Activated T-helper 2 cell treated with anti-CD3 and anti-CD28 coated beads, Interferon-gamma antibody, Interleukin-2, Interleukin-4, amounts not matched to agents 10 μg/mL and 5 μg/mL and 100 μg/mL, durations not matched to agents 14 hours and 24 hours and 36 hours (primary cell): ENCODE measurements around the gene WFS1. TPM values are rescaled to one million over a fixed set of nuclear protein-coding genes. Genes with fewer than 3 reads are reported as not detected.

Experiments
- DNase-seq: peaks from one replicate; pipeline ENCODE4 v3.0.0; 2021; ENCODE audit warnings: low spot score
- H3K27ac Mint-ChIP-seq: one replicate; pipeline ENCODE4 v1.8.0; 2021; ENCODE audit warnings: mixed read lengths
- H3K27me3 Mint-ChIP-seq: one replicate; pipeline ENCODE4 v1.8.0; 2021; ENCODE audit warnings: low read depth, mixed read lengths
- H3K36me3 Mint-ChIP-seq: one replicate; pipeline ENCODE4 v1.8.0; 2021; ENCODE audit warnings: low read depth, mixed read lengths
- H3K4me1 Mint-ChIP-seq: one replicate; pipeline ENCODE4 v1.8.0; 2021; ENCODE audit warnings: low read depth, mixed read lengths
- H3K4me3 Mint-ChIP-seq: one replicate; pipeline ENCODE4 v1.8.0; 2021; ENCODE audit warnings: low read depth, mild to moderate bottlenecking, moderate library complexity, mixed read lengths
- H3K9me3 Mint-ChIP-seq: one replicate; pipeline ENCODE4 v1.8.0; 2021; ENCODE audit warnings: mixed read lengths
- intact Hi-C: fragments of 100-400 bp; cut with micrococcal nuclease; formaldehyde crosslinking; loops from one replicate; pipeline ENCODE4 v1.15.1; 2023
- total RNA-seq: library from RNA; stranded (reverse); gene quantifications from 2 replicates; pipeline ENCODE4 v1.2.3, GENCODE V29; 2022

Gene WFS1
- total RNA-seq, 1 donor from 2014 or later, result 4.4 TPM

DNA sequence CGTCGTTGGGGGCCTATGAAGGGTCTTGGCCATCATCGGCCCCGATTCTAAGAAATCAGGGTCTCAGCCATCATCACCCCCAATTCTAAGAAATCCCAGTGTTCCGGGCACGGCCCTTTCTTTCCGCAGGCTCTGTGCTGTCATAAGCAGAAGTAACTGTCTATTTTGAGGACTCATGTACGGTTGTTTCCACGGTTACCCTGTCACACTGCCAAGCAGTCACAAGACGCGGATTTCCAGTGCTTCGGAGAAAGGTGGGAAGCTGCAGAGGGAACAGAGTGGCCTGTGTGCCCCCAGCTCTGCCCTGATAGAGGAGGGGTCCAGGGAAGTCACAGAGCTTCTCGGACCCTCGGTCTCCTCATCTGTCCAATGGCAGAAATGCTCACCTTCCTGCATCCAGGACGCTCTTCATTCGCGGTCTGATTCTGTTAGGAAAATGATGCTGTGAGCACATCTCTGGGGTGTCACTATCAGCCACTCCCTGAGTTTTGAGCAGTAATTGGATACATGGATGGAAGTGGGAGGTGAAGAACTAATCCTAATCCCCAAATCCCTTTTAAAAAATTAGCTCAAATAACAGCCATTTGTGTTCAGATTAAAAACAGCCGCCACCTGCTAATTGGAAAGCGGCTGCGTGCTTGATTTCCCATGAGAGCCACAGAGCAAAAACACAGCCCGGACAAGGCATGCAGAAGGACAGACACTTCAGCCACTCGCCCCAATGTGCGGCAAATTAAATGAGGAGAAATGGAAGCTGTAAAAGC is 73.1 kb downstream of the WFS1 start:
- no peak overlapping the region for H3K27ac Mint-ChIP-seq
- no peaks in the 10 kb centered on the region for H3K9me3 Mint-ChIP-seq
- H3K4me3 Mint-ChIP-seq, result no peak overlapping the region
- intact Hi-C loops, result no loop called here
- no peaks in the 10 kb centered on the region for H3K36me3 Mint-ChIP-seq
- H3K4me1 Mint-ChIP-seq, result peaks cover 11% of the 10 kb centered on the region
- no peak for DNase-seq
- H3K27me3 Mint-ChIP-seq, result peaks cover 22% of the 10 kb centered on the region

DNA sequence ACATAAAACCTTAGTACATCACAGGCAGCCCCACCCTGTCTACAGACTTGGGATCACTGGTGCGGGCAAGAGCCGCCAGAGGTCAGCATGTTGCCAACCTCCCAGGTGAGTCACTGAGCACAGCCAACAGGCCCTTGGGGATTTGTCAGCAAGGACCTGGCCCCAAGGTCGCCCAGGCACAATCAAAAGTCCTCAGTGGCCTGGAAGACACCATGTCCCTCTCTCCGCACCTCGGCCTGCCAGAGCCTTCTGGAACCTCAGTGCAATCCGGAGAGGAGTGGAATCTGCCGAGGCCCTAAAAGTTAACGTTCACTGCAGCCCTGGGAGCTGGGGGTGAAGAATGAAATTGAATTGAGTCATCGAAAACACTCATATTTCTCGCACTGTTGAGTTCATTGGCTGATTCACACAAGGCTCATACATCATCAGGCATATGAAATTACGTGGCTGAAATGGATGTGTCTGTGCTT is 74.3 kb downstream of the WFS1 start:
- no peaks in the 10 kb centered on the region for H3K9me3 Mint-ChIP-seq

DNA sequence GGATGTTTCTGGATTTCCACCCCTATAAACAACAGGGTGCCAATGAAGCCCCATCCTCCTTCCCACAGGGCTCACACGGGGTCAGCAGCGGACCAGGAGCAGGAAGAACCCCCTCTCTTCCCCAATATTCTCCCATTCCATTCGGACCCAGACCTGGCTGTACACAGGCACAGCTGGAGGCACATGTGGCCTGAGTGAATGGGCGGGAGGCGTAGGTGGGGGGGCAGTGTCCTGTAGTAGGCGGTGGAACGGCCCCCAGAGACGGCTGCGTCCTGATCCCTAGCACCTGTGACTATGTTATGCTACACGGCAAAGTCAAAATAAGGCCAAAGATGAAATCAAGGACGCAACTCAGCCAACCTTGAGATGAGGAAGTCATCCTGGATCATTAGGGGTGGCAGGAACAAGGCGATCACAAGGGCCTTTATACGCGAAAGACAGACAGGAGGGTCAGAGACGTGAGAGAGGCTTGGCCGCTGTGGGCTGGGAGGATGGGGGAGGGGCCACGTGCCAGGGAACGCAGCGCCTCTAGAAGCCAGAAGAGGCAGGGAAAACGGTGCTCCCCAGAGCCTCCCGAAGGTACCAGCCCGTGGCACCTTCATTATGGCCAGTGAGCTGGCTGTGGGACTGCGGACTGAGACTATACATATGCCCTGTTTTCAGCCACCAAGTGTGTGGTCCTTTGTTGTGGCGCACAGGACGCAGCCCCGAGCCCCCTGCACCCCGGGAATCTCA is 75.6 kb downstream of the WFS1 start:
- Mint-ChIP-seq H3K4me1 (no peaks in the 10 kb centered on the region), H3K27me3 (peaks cover 10% of the 10 kb centered on the region), H3K27ac (no peak overlapping the region), H3K9me3 (no peaks in the 10 kb centered on the region), H3K4me3 (no peak overlapping the region), H3K36me3 (no peaks in the 10 kb centered on the region)
- intact Hi-C loops, result no loop called here
- no peak for DNase-seq

More for the DNA sequence above, 74.3 kb downstream of the WFS1 start:
- Mint-ChIP-seq H3K36me3 (no peaks in the 10 kb centered on the region), H3K4me3 (no peak overlapping the region), H3K27me3 (peaks cover 12% of the 10 kb centered on the region), H3K4me1 (peaks cover under 1% of the 10 kb centered on the region), H3K27ac (no peak overlapping the region)
- no peak for DNase-seq
- intact Hi-C loops, result no loop called here

DNA sequence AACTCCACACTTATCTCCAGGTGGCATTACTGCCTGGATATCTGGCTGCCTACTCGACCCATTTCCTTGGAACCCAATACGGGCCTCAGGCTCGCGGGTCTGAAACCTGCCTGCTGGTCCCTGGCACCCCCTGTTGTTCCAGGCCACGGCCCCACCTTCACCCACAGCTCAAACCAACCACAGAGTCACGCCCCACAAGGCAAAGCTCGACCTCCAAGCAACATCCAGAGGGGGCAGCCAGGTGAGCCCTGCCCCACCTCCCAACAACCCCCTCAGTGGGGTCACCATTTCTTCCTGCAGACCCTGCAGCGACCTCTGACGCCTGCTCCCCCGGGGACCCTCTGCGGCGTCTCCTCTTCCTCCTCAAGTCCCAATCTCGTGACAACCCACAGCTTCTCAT is 76.2 kb downstream of the WFS1 start:
- peaks cover 7% of the 10 kb centered on the region for H3K27me3 Mint-ChIP-seq

DNA sequence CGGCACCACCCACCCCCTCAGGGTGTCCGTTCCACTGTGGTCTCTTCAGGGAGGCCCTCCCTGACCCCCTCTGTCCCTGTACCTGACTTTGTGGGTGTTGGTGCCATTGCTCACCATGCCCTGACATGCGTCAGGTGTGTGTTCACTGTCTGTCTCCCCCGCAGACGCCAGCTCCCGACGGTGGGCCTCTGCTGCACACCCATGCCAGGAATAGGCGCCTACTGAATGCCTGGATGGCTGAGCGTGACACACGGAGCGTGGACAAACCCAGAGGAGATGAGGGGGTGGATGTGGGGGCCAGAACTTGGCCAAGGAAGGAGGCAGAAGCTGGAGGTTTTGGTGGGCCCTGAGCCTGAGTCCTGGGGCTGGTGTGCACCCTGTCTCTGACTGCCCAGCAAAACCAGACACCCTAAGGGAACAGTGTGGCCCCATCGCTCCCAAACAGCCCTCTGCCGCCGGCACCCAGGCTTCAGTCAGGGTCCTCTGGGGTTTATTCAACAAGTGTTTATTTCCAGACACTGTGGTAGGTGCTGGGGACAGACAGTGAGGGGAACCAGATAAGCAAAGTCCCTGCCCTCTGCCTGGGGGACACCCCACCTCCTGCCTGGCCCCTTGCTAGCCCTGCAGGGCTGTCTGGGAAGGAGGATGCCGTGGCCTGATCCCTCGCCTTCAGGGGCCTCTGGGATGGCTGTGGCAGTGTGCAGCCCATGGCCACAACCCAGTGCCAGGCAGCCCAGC is 76.9 kb downstream of the WFS1 start:
- peaks cover 4% of the 10 kb centered on the region for H3K27me3 Mint-ChIP-seq
- H3K4me1 Mint-ChIP-seq, result no peaks in the 10 kb centered on the region
- intact Hi-C loops, result no loop called here
- no peak overlapping the region for H3K4me3 Mint-ChIP-seq
- no peaks in the 10 kb centered on the region for H3K9me3 Mint-ChIP-seq
- H3K27ac Mint-ChIP-seq, result no peak overlapping the region
- DNase-seq, result no peak
- H3K36me3 Mint-ChIP-seq, result no peaks in the 10 kb centered on the region

More for the DNA sequence above, 76.2 kb downstream of the WFS1 start:
- intact Hi-C loops, result no loop called here
- no peak for DNase-seq
- H3K36me3 Mint-ChIP-seq, result no peaks in the 10 kb centered on the region
- H3K9me3 Mint-ChIP-seq, result no peaks in the 10 kb centered on the region
- no peaks in the 10 kb centered on the region for H3K4me1 Mint-ChIP-seq
- no peak overlapping the region for H3K27ac Mint-ChIP-seq
- no peak overlapping the region for H3K4me3 Mint-ChIP-seq

DNA sequence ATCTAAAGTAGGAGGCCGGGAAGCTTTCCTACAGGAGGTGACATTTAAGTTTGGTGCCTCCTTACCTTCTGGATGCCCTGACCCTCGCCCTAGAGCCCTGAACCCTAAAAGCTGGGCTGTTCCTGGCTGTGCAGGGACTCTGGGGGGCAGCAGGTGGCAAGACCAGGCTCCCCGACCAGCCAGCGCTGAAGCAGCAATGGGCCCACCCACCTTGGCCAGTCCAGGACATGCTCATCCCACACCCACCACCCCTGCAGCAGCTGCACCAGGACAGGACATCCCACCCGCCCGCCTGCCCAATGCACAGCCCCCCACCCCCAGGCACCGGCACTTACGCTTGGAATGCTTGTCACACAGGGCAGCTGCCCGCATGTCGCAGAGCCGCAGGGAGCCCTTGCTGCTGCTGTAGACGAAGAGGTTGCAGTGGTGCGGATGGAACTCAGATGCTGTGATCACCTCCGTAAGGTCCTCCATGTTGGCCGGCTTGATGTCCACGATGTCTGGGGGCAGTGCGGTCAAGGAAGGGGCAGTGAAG is 77.9 kb downstream of the WFS1 start:
- H3K27ac Mint-ChIP-seq, result no peak overlapping the region
- H3K36me3 Mint-ChIP-seq, result no peaks in the 10 kb centered on the region
- H3K4me3 Mint-ChIP-seq, result no peak overlapping the region
- no peak for DNase-seq
- peaks cover 3% of the 10 kb centered on the region for H3K27me3 Mint-ChIP-seq
- H3K4me1 Mint-ChIP-seq, result no peaks in the 10 kb centered on the region
- no peaks in the 10 kb centered on the region for H3K9me3 Mint-ChIP-seq
- intact Hi-C loops, result no loop called here

DNA sequence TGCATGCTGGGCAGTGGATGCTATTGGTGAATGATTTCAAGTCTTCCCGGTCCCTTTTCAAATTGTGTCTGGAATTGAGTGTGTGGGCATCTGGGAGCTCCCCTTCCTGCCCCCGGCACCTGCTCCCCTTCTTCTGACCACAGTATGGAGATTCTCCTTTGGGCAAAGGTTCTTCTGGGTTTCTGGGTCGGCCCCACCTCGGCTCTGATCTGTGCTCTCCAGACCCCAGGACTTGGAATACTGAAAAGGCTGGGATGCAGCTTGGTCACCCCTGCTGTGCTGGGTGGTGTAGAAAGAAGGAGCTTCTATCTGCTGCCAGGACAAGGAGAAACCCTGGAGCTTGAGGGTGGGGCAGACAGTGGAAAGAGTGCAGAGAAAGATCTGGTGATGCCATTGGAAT is 78.8 kb downstream of the WFS1 start:
- Mint-ChIP-seq H3K36me3 (no peaks in the 10 kb centered on the region), H3K27me3 (no peaks in the 10 kb centered on the region), H3K4me3 (no peak overlapping the region), H3K4me1 (no peaks in the 10 kb centered on the region), H3K27ac (no peak overlapping the region), H3K9me3 (no peaks in the 10 kb centered on the region)
- intact Hi-C loops, result no loop called here
- no peak for DNase-seq

DNA sequence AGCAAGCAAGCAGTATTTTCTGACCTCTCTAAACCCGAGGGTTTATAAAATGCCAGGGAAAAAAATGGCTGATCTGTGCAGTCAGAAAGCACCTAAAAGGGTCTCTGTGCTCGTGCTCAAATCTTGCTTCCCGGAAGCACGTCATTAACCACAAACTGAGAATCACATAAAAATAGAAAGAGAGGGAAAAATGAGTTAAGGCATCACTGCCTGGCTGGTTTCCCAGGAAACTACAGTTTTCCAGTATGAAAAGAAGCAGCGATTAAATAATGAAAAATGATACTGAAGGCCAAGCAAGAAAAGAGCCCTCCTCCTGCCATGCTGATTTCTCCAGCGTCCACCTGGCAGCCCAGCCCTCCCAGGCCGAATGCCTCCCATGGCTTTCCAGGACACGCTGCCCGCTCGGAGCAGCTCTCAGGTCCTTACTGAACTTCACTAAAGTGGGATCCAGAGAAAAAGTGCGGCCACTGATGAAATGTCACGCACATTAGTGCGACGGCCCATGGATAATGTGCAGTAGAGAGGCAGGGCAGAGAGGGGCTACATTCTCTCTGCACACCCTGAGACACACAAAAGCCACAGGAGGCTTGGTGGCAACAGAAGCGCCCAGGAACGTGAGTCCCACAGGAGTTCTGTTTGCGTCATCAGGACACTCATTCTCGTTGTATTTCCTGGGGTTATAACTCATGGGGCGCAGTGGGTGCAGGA is 80.4 kb downstream of the WFS1 start:
- DNase-seq, result no peak
- no peaks in the 10 kb centered on the region for H3K27me3 Mint-ChIP-seq
- intact Hi-C loops, result no loop called here

DNA sequence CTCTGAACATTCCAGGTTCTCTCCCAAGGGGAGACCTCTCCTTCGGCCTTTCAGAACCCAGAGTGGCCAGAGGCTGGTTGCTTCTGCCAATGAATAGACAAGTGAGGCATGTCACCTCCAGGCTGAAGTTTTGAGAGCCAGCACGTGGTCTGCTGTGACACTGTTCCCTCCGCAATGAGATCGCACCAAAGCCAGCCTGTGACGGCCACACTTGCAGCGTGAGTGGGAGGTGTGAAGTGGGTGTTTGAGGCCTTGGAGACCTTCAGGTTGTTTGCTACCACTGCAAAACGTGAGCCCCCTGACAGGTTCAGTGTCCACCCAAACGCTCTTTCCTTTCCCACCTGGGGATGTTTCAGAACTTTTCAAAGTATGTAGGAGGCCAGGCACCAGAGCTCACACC is 81.0 kb downstream of the WFS1 start:
- Mint-ChIP-seq H3K27me3 (no peaks in the 10 kb centered on the region), H3K4me1 (no peaks in the 10 kb centered on the region), H3K36me3 (no peaks in the 10 kb centered on the region), H3K9me3 (no peaks in the 10 kb centered on the region), H3K4me3 (no peak overlapping the region), H3K27ac (no peak overlapping the region)
- intact Hi-C loops, result no loop called here
- no peak for DNase-seq

More for the DNA sequence above, 80.4 kb downstream of the WFS1 start:
- H3K36me3 Mint-ChIP-seq, result no peaks in the 10 kb centered on the region
- no peaks in the 10 kb centered on the region for H3K4me1 Mint-ChIP-seq
- H3K27ac Mint-ChIP-seq, result no peak overlapping the region
- no peak overlapping the region for H3K4me3 Mint-ChIP-seq
- no peaks in the 10 kb centered on the region for H3K9me3 Mint-ChIP-seq

DNA sequence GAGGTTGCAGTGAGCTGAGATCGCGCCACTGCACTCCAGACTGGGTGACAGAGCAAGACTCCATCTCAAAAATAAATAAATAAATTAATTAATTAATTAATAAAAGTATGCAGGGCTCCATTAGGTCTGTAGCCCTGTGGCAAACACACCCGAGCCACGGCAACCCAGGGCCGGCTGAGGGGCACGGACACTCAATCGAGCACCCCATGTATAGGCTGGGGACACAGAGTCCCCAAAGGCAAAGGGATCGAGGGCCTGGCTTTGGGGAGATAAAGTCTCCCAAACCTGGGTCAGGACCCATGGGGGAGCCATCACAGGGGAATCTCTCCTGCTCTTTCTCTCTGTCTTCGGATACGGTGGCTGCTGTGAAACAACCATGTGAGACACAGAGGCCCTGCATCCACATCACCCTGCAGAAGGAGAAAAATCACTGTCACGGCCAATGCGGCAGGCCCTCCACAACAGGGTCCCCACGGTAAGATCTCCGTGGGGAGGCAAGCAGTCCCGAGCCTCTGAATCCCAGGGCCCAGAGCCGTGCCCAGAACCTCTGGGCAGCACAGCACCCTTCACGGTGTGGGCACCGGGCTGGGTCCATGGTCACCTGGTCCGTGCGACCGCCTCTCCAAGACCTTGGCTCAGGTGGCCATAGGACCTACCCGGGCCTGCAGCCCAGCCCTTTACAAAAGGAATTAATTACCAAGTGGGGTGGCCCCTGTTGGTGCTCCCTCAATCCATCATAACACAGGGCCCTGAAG is 81.8 kb downstream of the WFS1 start:
- Mint-ChIP-seq H3K4me1 (no peaks in the 10 kb centered on the region), H3K4me3 (no peak overlapping the region), H3K36me3 (no peaks in the 10 kb centered on the region), H3K9me3 (no peaks in the 10 kb centered on the region), H3K27me3 (no peaks in the 10 kb centered on the region), H3K27ac (no peak overlapping the region)
- DNase-seq, result no peak
- intact Hi-C loops, result no loop called here

DNA sequence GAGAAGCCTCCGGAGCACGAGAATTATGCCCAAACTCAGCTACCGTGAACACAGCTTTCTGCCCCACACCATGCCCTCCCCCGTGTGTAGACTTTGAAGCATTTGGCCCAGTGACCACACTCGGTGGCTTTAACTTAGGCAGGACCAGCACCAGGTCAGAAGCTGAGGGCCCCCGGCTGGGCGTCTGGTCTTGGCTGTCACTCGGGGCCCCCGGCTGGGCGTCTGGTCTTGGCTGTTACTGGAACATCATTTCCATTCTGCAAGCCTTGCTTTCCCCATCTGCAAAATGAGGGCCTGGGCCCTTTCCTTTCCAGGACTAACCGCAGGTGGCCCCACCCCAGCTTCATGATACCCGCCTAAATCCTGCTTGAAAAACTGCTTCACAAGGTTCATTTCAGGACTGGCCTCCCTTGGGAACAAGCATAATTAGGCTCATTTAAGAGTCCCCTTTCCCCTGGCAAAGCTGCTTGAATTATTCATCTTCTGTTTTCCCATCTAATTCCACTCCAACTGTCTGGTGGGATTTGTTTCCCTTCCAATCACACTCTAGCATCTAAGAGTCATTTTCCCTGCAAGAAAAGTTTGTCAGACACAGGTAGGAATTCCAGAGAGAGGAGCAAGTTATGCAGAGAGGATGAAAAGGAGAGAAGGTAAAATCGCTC is 82.5 kb downstream of the WFS1 start:
- no peak for DNase-seq
- H3K27ac Mint-ChIP-seq, result no peak overlapping the region

More for the DNA sequence above, 82.5 kb downstream of the WFS1 start:
- Mint-ChIP-seq H3K36me3 (no peaks in the 10 kb centered on the region), H3K9me3 (no peaks in the 10 kb centered on the region), H3K4me1 (no peaks in the 10 kb centered on the region), H3K27me3 (no peaks in the 10 kb centered on the region), H3K4me3 (no peak overlapping the region)
- intact Hi-C loops, result no loop called here
